Cerebellar cortex (tissue), 1 donor: ENCODE results near the gene CHURC1.
A peak's percentile ranks its signal among the peaks of the same experiment; 100 is the strongest.
"Not testable (repeated sequence)": the region's sequence is repeated elsewhere in the genome, so short reads cannot be mapped to it uniquely, and the experiment has no call there.

ENCODE experiments used
- DNase-seq: peaks from one replicate; pipeline ENCODE4 v3.0.0-alpha.2; 2015; ENCODE audit warnings: low spot score

The CHURC1 gene

DNA sequence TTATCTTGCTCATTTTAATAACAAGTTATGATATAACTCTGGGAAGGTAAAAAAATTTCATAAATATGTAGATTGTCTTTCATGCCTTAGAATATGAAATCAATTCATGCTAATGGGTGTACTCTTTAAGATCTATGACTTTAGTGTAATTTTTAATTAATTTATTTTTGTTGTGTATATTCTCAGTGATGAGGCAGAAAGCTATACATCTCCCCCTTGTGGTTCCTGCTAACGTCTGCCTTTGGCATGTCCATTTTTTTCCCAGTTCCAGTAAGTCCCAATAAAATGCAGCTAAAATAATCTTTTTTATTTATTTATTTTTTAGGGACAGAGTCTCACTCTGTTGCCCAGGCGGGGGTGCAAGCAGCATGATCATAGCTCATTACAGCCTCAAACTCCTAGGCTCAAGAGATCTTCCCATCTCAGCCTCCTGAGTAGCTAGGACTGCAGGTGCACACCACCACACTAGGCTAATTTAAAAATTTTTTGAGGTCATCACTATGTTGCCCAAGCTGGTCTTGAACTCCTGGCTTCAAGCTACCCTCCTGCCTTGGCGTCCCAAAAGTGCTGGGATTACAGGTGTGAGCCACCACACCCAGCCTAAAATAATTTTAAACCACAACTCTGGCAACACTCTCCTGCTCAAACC lies 3.3 kb upstream of the CHURC1 start:
- peak; percentile 31 for DNase-seq

DNA sequence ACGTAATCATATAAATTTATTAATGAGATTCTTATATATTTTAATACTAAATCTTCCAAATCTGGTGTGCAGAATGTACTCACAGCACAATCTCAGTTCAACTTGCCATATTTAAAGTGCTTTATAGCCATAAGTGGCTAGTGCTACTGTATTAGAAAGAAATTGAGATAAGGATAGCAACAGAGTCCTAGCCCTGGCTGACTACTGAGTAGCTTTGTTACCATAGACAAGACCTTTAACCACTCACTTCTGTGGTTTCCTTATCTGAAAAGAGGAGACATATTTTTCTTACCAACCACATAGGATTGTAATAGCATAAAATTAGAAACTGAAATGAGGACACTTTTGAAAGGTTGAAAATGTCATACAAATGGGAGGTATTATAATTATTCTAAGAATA lies 2.0 kb upstream of the CHURC1 start:
- DNase-seq: no peak

DNA sequence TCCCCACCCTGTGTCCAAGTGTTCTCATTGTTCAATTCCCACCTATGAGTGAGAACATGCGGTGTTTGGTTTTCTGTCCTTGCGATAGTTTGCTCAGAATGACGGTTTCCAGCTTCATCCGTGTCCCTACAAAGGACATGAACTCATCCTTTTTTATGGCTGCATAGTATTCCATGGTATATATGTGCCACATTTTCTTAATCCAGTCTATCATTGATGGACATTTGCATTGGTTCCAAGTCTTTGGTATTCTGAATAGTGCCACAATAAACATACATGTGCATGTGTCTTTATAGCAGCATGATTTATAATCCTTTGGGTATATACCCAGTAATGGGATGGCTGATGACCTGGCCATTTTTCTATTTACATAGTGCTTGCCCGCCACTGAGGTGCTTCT lies 778 bp upstream of the CHURC1 start:
- DNase-seq: not testable (repeated sequence)

DNA sequence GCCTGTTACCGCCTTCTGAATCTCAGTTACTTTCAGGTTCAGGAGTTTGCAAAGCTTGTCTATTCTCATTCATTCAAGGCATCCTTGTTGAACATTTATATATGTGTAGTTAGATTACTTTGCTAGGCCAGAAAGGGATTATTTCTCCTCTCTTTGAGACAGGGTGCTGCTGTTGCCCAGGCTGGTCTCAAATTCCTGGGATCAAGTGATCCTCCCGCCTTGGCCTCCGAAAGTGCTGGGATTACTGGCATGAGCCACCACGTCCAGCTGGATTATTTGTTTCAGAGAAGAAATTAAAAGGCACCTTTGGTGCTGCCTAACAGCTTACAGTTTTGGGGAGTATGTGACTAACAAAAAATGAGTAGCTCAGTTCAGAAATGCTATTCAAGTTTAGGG lies 772 bp downstream of the CHURC1 start:
- no peak for DNase-seq

DNA sequence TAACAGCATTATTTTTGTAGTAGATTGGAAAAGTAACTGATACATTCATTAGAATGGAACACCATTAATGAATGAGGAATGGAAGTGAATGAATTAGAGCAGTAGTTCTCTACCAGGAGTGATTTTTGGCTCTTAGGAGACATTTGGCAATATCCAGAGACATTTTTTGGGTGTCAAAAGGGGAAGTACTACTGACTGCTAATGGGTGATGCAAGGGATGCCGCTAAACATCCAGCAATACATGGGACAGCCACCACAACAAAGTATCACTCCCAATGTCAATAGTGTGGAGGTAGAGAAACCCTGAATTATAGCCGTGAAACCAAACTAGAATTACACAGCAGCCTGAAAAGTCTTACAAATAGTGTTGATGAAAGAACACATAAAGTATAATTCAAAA lies 1.5 kb downstream of the CHURC1 start:
- no peak for DNase-seq

DNA sequence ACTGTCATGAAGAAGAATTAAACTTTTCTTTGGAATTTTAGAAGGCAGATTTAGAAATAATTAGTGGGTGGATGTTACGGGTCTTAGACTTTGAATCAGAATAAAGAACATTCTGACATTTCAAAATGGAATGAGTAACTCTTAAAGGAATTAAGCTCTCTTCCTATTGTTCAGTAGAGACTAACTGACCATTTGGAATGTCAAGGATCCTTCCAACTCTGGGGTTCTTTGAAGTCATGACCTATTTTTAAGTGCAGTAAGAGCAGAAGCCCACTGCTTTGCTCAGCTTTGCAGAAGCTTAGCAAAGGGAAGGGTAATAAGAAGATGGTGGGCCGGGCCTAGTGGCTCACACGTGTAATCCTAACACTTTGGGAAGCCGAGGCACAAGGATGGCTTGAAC lies 4.0 kb downstream of the CHURC1 start:
- DNase-seq: no peak

DNA sequence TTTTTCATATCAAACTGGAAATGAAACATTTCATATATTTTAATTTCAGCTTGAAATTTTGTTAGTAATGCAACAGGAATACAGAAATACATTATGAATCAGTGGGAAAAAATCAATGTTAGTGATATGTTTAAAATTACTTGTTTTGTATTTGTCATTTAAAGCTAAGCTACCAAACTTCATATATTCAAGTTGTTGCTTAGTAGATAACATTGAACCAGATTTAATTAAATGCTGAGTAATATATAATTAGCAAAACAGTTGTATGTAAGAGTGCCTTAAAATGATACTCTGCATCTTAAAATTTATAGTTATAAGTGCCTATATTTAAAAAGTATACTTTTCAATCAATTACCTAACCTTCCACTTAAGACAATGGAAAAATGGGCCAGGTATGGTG lies 5.0 kb downstream of the CHURC1 start:
- no peak for DNase-seq

DNA sequence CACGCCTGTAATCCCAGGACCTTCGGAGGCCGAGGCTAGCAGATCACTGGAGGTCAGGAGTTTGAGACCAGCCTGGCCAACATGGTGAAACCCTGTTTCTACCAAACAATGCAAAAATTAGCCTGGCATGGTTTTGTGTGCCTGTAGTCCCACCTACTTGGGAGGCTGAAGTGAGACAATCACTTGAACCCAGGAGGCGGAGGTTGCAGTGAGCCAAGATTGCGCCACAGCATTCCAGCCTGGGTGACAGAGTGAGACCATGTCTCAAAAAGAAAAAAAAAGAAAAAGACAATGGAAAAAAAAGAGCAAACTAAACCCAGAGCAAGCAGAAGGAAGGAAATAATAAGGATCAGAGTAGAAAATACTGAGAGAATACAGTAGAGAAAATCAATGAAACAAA lies 5.4 kb downstream of the CHURC1 start:
- DNase-seq: no peak

DNA sequence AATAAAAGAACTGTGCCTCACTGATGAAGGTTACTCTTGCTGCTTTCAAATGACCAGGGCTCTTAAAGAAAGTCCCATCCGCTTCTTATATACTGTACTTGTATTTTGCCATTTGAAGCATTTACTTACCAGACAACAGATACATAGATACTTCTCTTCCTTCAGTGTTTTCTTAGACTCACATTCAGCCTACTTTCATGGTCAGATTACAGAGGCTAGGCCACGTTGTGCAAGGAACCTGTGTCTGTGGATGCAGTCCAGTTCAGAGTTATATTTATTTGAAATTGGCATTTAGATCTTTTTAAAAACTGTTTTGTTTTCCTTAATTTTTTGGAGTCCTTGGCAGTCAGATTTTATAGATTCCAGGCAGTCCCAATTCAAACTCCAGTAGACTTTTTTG lies 6.2 kb downstream of the CHURC1 start:
- no peak for DNase-seq

DNA sequence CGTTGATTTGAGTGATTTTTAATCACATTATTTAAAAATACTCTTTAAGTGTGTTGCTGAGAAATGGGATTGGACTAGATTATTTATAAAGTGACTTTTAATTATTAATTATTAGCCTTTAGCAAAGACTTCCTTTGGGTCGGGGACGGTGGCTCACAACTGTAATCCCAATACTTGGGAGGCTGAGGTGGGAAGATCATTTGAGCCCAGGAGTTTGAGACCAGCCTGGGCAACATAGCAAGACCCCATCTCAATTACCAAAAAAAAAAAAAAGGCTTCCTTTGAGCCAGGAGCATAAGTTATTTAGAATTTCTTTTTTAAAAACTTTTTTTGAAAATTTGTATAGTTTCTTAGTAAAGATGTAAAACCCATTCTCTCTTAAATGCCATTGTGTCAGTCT lies 8.8 kb downstream of the CHURC1 start:
- DNase-seq: no peak

DNA sequence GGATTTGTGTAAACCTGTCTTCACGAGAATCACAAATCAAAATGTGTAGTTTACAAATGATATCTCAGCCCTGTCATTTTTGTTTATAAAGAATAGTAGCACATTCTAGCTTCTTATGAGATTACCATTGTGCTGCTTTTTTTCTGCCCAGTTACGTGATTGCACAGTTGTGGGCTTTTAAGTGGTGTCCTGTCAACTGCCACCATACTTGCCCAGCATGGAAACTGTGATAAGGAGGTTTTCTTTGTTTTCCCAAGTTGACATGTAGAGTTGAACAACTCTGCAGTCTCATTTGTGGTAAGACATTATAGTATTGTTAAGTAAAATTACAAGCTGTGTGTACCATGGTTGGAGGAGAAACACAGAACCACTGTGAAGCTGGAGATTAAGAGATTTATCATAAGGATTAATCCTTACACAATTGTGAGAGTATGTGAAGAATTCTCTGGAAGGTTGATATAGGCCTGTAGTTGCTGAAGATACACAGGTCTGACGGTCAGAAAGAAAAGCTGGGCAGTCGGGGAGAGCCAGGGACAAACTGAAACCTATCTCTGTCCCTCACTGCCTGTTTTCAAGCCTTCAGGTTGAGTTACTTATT lies 12.2 kb downstream of the CHURC1 start:
- DNase-seq: no peak

DNA sequence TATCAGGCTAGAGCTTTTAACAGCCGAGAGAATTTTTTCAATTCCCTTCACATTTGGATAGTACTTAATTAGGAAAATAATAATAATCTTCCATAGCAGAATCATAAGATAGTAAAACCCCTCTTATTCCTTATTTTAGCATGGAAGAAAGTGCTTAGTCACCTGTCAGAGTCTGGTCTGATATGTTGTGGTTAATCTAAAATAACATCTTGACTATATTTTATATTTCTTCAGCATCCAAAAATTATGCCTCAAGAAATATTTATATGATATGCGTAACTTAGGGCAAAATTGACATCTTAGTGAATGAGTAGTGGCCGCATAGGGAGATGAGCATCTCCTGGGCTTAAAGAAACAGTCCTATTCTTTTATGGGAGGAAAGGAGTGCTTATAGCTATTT lies 12.8 kb downstream of the CHURC1 start:
- no peak for DNase-seq

DNA sequence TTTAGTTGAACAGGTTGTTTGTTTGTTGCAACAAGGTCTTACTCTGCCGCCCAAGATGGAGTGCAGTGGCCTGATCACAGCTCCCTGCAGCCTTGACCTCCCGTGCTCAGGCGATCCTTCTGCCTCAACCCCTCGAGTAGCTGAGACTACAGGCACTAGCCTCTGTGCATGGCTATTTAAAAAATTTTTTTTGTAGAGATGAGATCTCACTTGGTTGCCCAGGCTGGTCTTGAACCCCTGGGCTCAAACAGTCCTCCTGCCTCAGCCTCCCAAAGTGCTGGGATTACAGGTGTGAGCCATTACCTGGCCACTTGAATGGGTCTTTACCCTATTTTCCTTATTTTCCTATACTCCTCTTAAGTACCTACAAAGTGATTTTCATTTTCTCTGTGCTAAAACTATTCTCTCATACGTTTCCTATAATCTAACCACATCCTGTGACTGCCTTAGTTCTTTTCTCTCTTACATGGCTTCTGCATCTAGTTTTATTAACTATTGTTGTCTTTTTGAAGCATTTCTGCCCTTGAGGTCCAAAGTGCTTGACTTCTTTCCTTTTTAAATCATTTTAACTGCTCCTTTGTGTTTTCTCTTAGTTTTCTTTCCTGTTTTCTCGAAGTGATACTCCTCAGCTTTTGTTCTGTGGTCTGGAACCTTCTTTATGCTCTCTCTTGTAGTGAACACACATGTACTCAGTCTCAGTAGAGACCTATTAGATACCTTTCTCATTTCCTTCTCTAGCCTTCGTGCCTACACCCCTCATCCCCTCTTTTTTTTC lies 14.2 kb downstream of the CHURC1 start:
- no peak for DNase-seq

DNA sequence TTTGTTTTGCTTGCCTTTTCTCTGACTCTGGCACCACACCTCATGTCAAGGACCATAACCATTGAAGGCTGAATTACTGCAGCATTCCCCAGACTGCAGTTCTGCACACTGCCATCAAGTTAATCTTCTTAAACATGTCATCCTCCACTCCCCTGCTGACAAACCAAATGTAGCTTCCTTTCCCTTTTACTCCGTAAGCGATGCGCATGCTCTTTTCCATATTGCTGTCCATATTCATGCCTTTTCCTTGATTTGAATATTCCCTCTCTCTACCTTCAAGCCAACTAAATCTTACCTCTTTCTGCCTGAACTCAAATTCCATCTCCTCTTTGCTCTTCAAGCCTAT lies 14.7 kb downstream of the CHURC1 start:
- peak; percentile 45 for DNase-seq

DNA sequence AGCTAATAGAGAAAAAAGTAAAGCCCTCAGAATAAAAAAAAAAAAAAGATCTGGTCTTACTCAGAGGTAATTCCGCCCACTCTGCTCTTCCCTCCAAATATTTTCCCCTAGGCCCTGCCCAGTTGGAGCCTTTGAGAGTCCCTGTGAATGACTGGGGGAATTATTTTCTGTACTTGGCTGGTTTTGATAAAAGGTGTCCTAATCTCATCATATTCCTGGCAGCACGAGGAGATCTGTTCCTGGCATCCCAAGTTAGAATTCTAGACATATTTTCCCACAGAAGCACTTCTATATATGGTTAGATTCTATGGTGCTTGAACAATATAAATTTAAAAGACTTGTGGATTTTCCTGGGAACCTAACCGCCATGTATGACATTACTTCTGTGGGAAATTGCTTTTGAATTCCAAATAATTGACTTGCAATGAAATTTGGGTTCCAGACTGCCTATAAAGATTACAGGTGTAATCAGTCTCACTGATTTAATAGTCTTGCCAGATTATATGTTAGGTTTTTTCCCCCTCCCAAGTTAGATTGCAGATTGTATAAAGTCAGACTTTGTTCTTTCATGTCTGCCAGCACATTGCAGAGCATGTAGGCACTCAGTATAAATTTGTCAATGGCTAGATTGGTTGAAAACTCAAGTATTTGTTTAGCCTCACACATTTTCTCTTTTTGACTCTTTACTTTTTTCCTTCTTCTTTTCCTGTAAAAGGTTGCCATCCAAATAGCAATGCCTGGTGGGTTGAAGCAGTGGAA lies 16.0 kb downstream of the CHURC1 start:
- DNase-seq: no peak

DNA sequence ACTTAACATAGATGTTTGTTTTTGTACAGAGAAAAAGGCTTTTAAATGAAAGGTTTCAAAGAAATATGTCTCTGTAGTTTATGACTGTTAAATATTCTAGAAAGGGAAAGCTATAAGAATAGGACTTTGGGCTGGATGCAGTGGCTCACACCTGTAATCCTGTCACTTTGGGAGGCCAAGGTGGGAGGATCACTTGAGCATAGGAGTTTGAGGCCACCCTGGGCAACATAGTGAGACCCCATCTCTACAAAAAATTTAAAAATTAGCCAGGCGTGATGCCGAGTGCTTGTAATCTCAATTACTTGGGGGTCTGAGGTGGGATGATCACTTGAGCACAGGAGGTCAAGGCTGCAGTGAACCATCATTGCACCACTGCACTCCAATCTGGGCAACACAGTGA lies 16.9 kb downstream of the CHURC1 start:
- DNase-seq: no peak

DNA sequence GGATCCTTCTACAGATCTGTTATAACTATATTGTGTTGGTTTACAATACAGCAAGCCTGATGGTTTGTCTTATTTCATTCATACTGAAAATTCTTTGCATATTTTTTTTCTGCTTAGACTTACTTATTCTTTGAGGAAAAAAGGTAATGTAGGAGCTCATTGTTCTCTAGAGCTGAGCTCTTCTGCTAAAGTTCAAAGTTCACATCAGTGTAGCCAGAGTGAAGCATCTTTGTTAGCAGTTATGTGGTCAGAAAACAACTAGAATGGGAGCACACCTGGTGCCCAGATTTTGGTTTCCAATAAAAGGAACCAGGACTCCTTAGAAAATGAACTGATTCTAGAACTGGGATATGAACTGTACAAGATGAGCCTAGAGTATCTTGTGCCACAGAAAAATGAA lies 18.0 kb downstream of the CHURC1 start:
- DNase-seq: no peak

DNA sequence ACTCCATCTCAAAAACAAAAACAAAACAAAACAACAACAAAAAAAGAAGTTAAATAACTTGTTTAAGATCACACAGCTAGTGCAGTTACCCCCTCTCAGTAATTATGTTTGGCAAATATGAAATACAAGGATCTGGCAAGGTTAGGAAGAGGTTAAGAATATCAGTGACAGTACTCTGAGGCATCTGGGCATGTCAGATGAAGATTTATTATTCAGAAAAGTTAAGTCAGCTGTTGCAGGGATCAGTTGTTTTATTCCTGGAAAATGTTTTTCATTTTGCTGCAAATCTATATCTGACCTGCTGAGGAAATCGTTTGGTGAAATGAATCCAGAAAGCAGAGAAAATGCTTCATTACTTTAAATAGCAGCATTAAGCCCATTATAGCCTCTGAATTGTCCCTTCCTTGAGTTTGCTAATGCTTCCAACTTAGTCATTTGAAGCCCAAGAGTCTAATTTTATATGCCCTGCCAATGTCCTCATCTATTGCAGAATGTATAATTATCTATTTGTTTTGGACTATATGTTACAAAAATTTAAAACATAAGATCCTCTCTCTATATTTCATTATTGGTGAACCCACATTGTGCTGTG lies 20.2 kb downstream of the CHURC1 start:
- no peak for DNase-seq

DNA sequence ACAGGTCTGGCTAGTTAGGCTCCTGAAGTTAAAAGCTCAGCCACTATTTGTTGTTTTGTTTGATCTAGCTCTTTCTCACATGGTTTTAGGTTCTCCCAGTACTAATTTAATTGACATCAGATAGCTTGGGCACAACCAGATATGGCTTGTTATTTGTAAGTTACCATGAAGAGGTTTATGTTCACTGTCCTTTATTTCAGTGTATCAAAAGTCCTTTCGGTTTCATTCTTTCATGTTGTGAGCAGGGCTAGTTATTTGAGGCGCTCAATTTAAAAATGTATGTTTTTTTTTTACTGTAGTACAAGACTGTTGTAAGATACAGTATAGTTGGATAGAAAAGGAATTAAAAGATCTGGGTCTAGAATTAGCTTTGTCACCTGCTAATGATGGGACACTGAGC lies 21.3 kb downstream of the CHURC1 start:
- DNase-seq: no peak

DNA sequence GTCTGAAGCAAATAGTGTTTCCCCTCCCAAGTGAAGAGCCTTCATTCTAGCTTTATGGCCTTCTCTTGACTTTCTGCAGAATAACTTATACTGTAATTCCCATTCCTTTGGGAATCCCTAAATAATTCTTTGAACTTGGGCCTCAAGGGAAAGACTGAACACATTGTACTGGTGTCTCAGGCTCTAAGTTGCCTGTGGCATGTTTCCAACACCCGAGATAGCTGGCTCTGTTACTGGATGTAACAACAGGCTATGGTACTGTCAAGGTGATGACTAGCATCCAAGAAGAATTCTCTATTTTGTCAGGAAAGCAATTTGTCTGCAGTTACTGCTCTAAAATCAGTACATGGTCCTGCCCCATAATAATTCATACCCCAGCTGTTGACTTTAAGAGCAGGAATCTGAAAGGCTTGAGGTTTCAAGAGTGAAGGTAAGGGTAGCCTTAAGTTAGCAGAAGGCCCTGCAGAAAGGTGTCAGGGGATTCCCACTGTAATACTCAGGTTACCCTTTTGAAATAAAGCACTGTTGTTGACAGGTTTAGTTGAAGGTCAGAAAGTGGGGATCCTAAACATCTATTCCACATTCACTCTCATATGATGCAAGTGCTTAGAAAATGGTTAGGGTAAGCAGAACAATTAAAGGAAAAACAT lies 23.0 kb downstream of the CHURC1 start:
- peak; percentile 57 for DNase-seq

DNA sequence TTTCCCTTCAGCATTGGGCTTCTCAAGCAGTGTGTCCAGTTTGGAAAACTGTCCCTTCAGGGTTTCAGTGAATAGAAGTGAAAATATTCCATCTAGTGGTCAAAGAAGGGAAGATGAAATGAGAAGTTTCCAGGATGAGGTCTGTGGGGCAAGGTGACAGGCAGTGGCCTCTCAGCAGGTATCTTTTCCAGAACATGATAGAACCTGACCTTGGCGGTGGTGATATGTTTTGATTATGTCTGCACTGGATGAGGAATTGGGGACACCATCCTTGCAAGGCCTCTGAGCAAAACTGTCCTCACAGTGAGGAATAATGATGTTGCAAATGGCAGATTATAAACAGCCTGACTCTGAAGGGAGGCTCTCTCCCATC lies 23.6 kb downstream of the CHURC1 start:
- DNase-seq: peak; percentile 71
